ENCODE results near the gene NDUFS7. TPM values are rescaled to one million over a fixed set of nuclear protein-coding genes. Genes with fewer than 3 reads are reported as not detected.

Gene NDUFS7
- total and polyA plus RNA-seq, 12 donors, result 4.7 to 286 (median 148) TPM

GRCh38 chr19:1406774-1407527, 23.2 kb downstream of the NDUFS7 start:
- H3K4me1 ChIP-seq (replicated peaks in 1 of 2), result peaks cover 28 to 30% of the 10 kb centered on the region in 2 donors
- whole genome bisulfite sequencing, 4 donors, result 0 to 1% (median 0%) methylated on average over 3 to 72 of the region's 72 CpGs
- TF ChIP-seq POLR2A (IDR thresholded peaks at IDR 0.05) (peak; percentile 37 to 62), CTCF (IDR thresholded peaks at IDR 0.05) (peak in 5 of 6 experiments; percentile 42 to 65 (median 45))

GRCh38 chr19:1407528-1408299, 24.0 kb downstream of the NDUFS7 start, which contains the start of gene DAZAP1:
Gene DAZAP1, plus strand, starts transcription at chr19:1407586. Its CDS starts 188 bp downstream, at chr19:1407774.
- TF ChIP-seq CTCF (IDR thresholded peaks at IDR 0.05) (no peak), POLR2A (IDR thresholded peaks at IDR 0.05) (peak; percentile 60 to 67)
- intact Hi-C loops (cut with DNase I), result no loop called here
- Histone ChIP-seq H3K36me3 (replicated peaks in 1 of 2) (peaks cover 0 to 3% of the 10 kb centered on the region in 2 donors), H3K4me3 (peak within 1 kb of the TSS; percentile 40 to 99 (median 78)), H3K9me3 (replicated peaks in 1 of 3) (no peaks in the 10 kb centered on the region), H3K4me1 (replicated peaks in 1 of 2) (peaks cover 28 to 38% of the 10 kb centered on the region in 2 donors), H3K27me3 (no peaks in the 10 kb centered on the region), H3K27ac (peak within 1 kb of the TSS; percentile 40 to 99 (median 94))
- WGBS, 4 donors, result 0% methylated on average over 82 to 109 of the region's 121 CpGs; no CpG with 5 or more reads in 2 of the 4 donors
- peak in 1 of 7 donors; percentile 46 for DNase-seq

More at GRCh38 chr19:1406774-1407527, 23.2 kb downstream of the NDUFS7 start:
- peak overlapping the region in 2 of 4 donors; percentile 9 to 99 for H3K4me3 ChIP-seq
- H3K9me3 ChIP-seq (replicated peaks in 1 of 3), result no peaks in the 10 kb centered on the region
- peak overlapping the region in 3 of 5 donors; percentile 94 to 99 (median 94) for H3K27ac ChIP-seq
- intact Hi-C loops (cut with DNase I), result no loop called here
- H3K27me3 ChIP-seq, result no peaks in the 10 kb centered on the region
- DNase-seq, result peak; percentile 98 to 99 (median 99)
- H3K36me3 ChIP-seq (replicated peaks in 1 of 2), result no peaks in the 10 kb centered on the region

- Histone ChIP-seq H3K27ac (peak overlapping the region; percentile 40 to 99 (median 94)), H3K4me3 (peak overlapping the region; percentile 40 to 99 (median 78)), H3K27me3 (no peaks in the 10 kb centered on the region), H3K36me3 (replicated peaks in 1 of 2) (peaks cover 0 to 11% of the 10 kb centered on the region in 2 donors), H3K9me3 (replicated peaks in 1 of 3) (no peaks in the 10 kb centered on the region), H3K4me1 (replicated peaks in 1 of 2) (peaks cover 28 to 43% of the 10 kb centered on the region in 2 donors)
- WGBS, 4 donors, result 0 to 1% (median 0%) methylated on average over 3 to 69 of the region's 69 CpGs
- DNase-seq, result peak in 6 of 7 donors; percentile 52 to 78 (median 68)
- TF ChIP-seq CTCF (IDR thresholded peaks at IDR 0.05) (no peak), POLR2A (IDR thresholded peaks at IDR 0.05) (peak; percentile 16 to 78)
- intact Hi-C loops (cut with DNase I), result no loop called here
Measured at GRCh38 chr19:1408300-1409203, 24.8 kb downstream of the NDUFS7 start.
